OCI-LY1 (cell line): ENCODE results near the gene CARD19.

Experiments
- H2AFZ ChIP-seq: fragments of 200-600 bp; sonication (generic), shearing (Covaris generic); 2 replicates; pipeline ENCODE4 v1.6.0; 2014; ENCODE audit warnings: antibody characterized with exemption, mild to moderate bottlenecking, low read length
- H3F3A ChIP-seq: fragments of 200-600 bp; sonication (generic), shearing (Covaris generic); 2 replicates; pipeline ENCODE4 v1.6.0; 2014; ENCODE audit warnings: mild to moderate bottlenecking, antibody characterized with exemption, low read length, moderate library complexity; ENCODE audit not compliant: insufficient read depth
- H3K27ac ChIP-seq: fragments of 200-600 bp; sonication (generic); 2 replicates; pipeline ENCODE4 v1.5.1; 2014; ENCODE audit warnings: low read length, mixed run types, mild to moderate bottlenecking, low read depth; ENCODE audit not compliant: poor library complexity, severe bottlenecking
- H3K27me3 ChIP-seq: fragments of 200-600 bp; sonication (generic); 2 replicates; pipeline ENCODE4 v1.6.0; 2014; ENCODE audit warnings: antibody characterized with exemption, mild to moderate bottlenecking, low read length, moderate library complexity; ENCODE audit not compliant: insufficient read depth
- H3K36me3 ChIP-seq: fragments of 200-600 bp; sonication (generic); 2 replicates; pipeline ENCODE4 v1.6.1; 2014; ENCODE audit warnings: mild to moderate bottlenecking, antibody characterized with exemption, low read length, moderate library complexity, mixed read lengths; ENCODE audit not compliant: insufficient read depth
- H3K4me1 ChIP-seq: fragments of 200-600 bp; sonication (generic); 2 replicates; pipeline ENCODE4 v1.5.1; 2014; ENCODE audit warnings: mild to moderate bottlenecking, low read length, moderate library complexity; ENCODE audit not compliant: insufficient read depth, severe bottlenecking
- H3K4me2 ChIP-seq: fragments of 200-600 bp; sonication (generic), shearing (Covaris generic); 2 replicates; pipeline ENCODE4 v1.6.1; 2014; ENCODE audit warnings: low read length
- H3K4me3 ChIP-seq: fragments of 200-600 bp; sonication (generic); 2 replicates; pipeline ENCODE4 v1.5.1; 2014; ENCODE audit warnings: low read length, low read depth, mild to moderate bottlenecking, mixed read lengths; ENCODE audit not compliant: poor library complexity, severe bottlenecking
- H3K79me2 ChIP-seq: fragments of 200-600 bp; shearing (Covaris generic); 2 replicates; pipeline ENCODE4 v1.6.1; 2016; ENCODE audit warnings: mixed run types, low read length, mixed read lengths; ENCODE audit not compliant: insufficient read depth
- H3K9ac ChIP-seq: fragments of 200-600 bp; sonication (generic), shearing (Covaris generic); 2 replicates; pipeline ENCODE4 v1.6.1; 2014; ENCODE audit warnings: mild to moderate bottlenecking, low read length, mixed read lengths
- H3K9me2 ChIP-seq: fragments of 200-600 bp; sonication (generic), shearing (Covaris generic); 2 replicates; pipeline ENCODE4 v1.6.1; 2014; ENCODE audit warnings: low read depth, mild to moderate bottlenecking, low read length, mixed read lengths
- H3K9me3 ChIP-seq: fragments of 200-600 bp; shearing (Covaris generic); 2 replicates; pipeline ENCODE4 v1.6.1; 2014; ENCODE audit warnings: low read length, mixed read lengths
- H4K20me1 ChIP-seq: fragments of 200-600 bp; sonication (generic), shearing (Covaris generic); 2 replicates; pipeline ENCODE4 v1.6.0; 2016; ENCODE audit warnings: mild to moderate bottlenecking, low read length; ENCODE audit not compliant: insufficient read depth
- EZH2 ChIP-seq: fragments of 200-600 bp; sonication (generic), shearing (Covaris generic); IDR thresholded peaks from 2 replicates; pipeline ENCODE4 v1.8.0; 2017; ENCODE audit warnings: borderline replicate concordance, mixed run types, mild to moderate bottlenecking, antibody characterized with exemption, low read length, moderate library complexity, mixed read lengths
- TF ChIP-seq, protein P1 (sequence below): fragments of 200-600 bp; sonication (generic), shearing (Covaris generic); IDR thresholded peaks from 2 replicates; pipeline ENCODE4 v1.5.1; 2017; ENCODE audit warnings: mild to moderate bottlenecking, antibody characterized with exemption, low read length, moderate library complexity, mixed read lengths

Gene CARD19

DNA sequence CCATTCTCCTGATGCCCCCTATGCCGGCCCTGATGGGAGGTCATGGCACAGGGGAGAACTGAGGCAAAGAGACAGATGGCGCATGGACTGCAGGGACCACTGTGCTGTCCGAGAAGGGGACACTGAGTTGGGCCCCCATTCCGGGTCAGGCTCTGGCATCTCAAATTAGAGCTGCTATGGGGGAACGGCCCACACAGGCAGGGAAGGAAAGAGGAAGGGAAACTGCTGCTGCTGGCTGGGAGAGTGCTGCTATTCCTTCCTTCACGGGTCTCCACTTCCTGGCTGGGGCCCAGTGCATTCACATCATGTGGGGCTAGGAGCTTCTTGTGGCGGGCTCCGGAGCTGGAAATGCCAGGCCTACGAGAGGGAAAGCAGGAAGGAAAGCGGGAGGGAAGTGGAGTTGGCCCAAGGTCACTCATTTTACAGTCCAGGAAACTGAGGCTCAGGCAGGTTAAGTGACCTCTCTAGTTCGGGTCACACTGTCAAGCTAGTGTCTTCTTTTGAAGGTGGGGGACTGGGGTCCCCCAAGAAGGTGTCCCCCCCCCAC lies 1.3 kb upstream of the CARD19 start:
- Histone ChIP-seq H3F3A (no peaks in the 10 kb centered on the region), H3K9ac (peak overlapping the region; percentile 83)

DNA sequence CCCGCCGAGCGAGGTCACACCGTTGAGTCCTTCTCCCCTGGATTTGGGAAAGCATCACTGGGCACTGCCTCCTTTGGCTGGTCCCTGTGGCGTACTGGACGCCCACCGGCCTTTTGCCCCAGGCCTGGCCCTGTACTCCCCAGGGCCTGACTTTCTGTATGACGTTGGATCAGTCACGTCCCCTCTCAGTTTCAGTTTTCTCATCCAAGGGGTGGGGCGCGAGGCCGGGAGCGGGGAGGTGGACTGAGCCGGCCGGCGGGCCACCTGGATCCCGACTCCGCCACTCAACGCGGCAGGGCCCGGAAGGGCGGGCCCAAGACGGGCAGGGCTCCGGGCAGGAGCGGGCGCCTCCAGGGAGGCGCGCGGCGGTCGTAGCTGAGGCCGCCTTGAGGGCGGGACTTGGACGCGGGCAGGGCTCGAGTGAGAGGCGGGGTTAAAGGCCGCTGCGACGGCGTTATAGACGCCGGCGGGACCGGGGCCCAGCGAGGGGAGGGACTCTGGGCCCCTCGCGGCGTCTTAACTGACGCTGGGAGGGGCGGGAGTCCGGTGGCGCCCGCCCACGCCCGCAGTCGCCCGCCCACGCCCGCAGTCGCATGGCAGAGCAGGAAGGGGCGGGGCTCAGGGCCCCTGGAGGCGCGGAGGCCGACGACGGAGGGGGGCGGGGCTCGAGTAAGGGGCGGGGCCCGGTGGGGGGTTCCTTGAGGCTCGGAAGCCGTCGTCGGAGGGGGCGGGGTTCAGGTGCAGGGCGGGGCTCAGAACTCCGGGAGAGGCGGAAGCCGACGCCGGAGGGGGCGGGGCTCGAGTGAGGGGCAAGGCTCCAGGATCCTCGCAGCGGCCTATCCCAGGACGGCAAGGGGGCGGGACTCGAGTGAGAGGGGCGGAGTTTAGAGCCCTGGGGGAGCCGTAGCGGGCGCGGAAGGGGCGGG lies 549 bp upstream of the CARD19 start:
- peak overlapping the region; percentile 83 for H3K9ac ChIP-seq
- no peaks in the 10 kb centered on the region for H3K9me2 ChIP-seq
- H2AFZ ChIP-seq: no peak overlapping the region
- H3K4me1 ChIP-seq: peaks cover 69% of the 10 kb centered on the region
- no peaks in the 10 kb centered on the region for H3K9me3 ChIP-seq
- no peaks in the 10 kb centered on the region for H3K27me3 ChIP-seq
- H3K4me3 ChIP-seq: peak overlapping the region; percentile 85
- 0 out of 2 replicates have a peak, but pooled peaks cover 2% of the 10 kb centered on the region for H3K36me3 ChIP-seq
- H3K27ac ChIP-seq: peak overlapping the region; percentile 90
- no peaks in the 10 kb centered on the region for H3K79me2 ChIP-seq
- no peaks in the 10 kb centered on the region for H4K20me1 ChIP-seq
- no peak for TF ChIP-seq EZH2
- TF ChIP-seq, protein P1, sequence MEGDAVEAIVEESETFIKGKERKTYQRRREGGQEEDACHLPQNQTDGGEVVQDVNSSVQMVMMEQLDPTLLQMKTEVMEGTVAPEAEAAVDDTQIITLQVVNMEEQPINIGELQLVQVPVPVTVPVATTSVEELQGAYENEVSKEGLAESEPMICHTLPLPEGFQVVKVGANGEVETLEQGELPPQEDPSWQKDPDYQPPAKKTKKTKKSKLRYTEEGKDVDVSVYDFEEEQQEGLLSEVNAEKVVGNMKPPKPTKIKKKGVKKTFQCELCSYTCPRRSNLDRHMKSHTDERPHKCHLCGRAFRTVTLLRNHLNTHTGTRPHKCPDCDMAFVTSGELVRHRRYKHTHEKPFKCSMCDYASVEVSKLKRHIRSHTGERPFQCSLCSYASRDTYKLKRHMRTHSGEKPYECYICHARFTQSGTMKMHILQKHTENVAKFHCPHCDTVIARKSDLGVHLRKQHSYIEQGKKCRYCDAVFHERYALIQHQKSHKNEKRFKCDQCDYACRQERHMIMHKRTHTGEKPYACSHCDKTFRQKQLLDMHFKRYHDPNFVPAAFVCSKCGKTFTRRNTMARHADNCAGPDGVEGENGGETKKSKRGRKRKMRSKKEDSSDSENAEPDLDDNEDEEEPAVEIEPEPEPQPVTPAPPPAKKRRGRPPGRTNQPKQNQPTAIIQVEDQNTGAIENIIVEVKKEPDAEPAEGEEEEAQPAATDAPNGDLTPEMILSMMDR: no peak
- no peaks in the 10 kb centered on the region for H3F3A ChIP-seq
- H3K4me2 ChIP-seq: peak overlapping the region; percentile 92

More for the DNA sequence above, 1.3 kb upstream of the CARD19 start:
- Histone ChIP-seq H3K4me3 (peak overlapping the region; percentile 68), H3K9me3 (no peaks in the 10 kb centered on the region), H3K4me2 (peak overlapping the region; percentile 92), H3K9me2 (no peaks in the 10 kb centered on the region), H3K27me3 (no peaks in the 10 kb centered on the region), H3K4me1 (peaks cover 77% of the 10 kb centered on the region), H4K20me1 (no peaks in the 10 kb centered on the region), H3K36me3 (no peaks in the 10 kb centered on the region), H2AFZ (no peak overlapping the region), H3K79me2 (no peaks in the 10 kb centered on the region), H3K27ac (peak overlapping the region; percentile 90)
- TF ChIP-seq EZH2: no peak
- TF ChIP-seq, protein P1: no peak

DNA sequence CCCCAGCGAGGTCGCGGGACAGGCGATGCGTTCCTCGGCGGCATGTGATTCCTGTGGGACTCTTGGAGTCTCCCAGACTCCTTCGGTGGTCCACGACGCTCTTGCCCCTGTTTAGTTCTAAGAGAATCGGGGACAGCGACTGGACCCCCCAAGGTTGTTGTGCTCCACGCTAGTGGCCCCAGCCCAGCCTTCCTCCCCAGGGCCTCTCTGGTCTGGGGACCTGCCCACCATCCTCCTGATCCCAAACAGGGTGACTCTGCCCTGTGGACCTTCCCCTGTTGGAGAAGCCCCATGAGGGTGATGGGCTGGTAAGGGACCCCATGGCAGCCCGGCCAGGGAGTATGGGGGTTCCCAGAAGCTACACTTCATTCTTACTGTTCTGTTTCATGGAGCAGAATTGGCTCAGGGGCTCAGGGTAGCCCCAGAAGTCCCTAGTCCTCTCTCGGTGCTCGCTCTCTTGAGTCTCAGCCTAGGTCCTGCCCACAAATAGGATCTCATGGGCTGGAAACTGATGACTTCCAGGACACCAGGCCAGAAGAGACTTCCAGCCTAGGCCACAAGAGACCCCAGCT lies 880 bp downstream of the CARD19 start:
- H3K79me2 ChIP-seq: no peaks in the 10 kb centered on the region
- H3K9ac ChIP-seq: peak overlapping the region; percentile 75
- H3F3A ChIP-seq: no peaks in the 10 kb centered on the region
- peaks cover 55% of the 10 kb centered on the region for H3K4me1 ChIP-seq
- H3K9me3 ChIP-seq: no peaks in the 10 kb centered on the region
- 0 out of 2 replicates have a peak, but pooled peaks cover 4% of the 10 kb centered on the region for H3K36me3 ChIP-seq
- TF ChIP-seq, protein P1: no peak
- no peak for TF ChIP-seq EZH2
- H3K27me3 ChIP-seq: no peaks in the 10 kb centered on the region
- no peak overlapping the region for H2AFZ ChIP-seq
- H3K27ac ChIP-seq: peak overlapping the region; percentile 59
- no peaks in the 10 kb centered on the region for H3K9me2 ChIP-seq
- H4K20me1 ChIP-seq: no peaks in the 10 kb centered on the region
- H3K4me2 ChIP-seq: peak overlapping the region; percentile 88
- peak overlapping the region; percentile 85 for H3K4me3 ChIP-seq
